Mesothelial cell of epicardium (in vitro differentiated cells): ENCODE results near the gene LGALS1. TPM values are rescaled to one million over a fixed set of nuclear protein-coding genes. Genes with fewer than 3 reads are reported as not detected.
A peak's percentile ranks its signal among the peaks of the same experiment; 100 is the strongest.

Experiments
- DNase-seq, 2 experiments: peaks; one replicate each; pipeline ENCODE4 v3.0.0; 2021; ENCODE audit warnings: low spot score in 2 of 2; ENCODE audit not compliant: unreplicated experiment in 2 of 2
- H3K27ac Mint-ChIP-seq: 2 replicates; pipeline ENCODE4 v1.8.0; 2021; ENCODE audit warnings: mixed read lengths
- H3K27me3 Mint-ChIP-seq: 2 replicates; pipeline ENCODE4 v1.8.0; 2021; ENCODE audit warnings: low read depth, mixed read lengths
- H3K36me3 Mint-ChIP-seq: 2 replicates; pipeline ENCODE4 v1.8.0; 2021; ENCODE audit warnings: mixed read lengths
- H3K4me1 Mint-ChIP-seq: 2 replicates; pipeline ENCODE4 v1.8.0; 2021; ENCODE audit warnings: mixed read lengths
- H3K4me3 Mint-ChIP-seq: 2 replicates; pipeline ENCODE4 v1.8.0; 2021; ENCODE audit warnings: mild to moderate bottlenecking, moderate library complexity, mixed read lengths
- H3K9me3 Mint-ChIP-seq: 2 replicates; pipeline ENCODE4 v1.8.0; 2021; ENCODE audit warnings: mixed read lengths
- total RNA-seq: library from RNA; stranded (reverse); gene quantifications from 3 replicates; pipeline ENCODE4 v1.2.1, GENCODE V29; 2021
- TF ChIP-seq, protein P1 (sequence below): fragments of 200-600 bp; sonication (generic); IDR thresholded peaks from one replicate; pipeline ENCODE4 v1.5.0; 2021; ENCODE audit warnings: antibody characterized with exemption; ENCODE audit not compliant: unreplicated experiment

LGALS1 gene
- total RNA-seq, 1 donor from 2014 or later, result 238 TPM

DNA sequence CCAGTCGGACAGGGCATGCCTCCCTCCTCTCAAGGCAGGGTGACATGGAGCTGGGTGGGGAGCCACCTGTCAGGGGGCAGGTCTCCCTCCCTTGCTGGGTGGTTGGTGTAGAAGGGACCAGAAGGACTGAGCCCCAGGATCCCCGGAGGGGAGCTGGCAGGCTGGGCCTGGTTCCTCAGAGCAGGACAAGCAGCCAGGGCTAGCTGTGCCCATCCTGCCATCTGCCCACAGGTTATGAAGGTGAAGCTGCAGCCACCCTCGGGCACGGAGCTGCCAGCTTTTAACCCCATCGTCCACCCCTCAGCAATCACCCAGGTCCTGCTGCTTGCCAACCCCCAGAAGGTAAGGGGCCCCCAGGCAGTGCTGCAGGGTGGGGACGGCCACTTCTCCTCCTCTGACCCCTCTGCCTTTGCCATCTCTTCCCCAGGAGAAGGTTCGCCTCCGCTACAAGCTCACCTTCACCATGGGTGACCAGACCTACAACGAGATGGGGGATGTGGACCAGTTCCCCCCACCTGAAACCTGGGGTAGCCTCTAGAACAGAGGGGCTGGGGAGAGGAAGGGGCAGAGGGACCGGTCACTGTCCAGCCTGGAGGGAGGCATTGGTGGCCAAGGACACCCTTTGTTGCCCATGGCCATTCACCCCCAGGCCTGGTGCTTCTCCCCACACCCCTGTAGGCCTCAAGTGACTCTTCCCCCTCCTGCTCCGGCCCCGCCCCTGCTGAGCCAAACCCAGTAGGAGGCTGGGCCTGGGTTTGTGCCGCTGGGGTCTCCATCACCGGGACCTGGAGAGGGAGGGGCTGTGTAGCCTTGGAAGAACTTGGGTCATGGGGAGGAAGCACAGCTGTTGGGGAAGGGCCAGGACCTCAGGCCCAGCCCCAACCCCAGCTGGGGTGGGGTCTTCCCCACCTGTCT lies 43.0 kb upstream of the LGALS1 start:
- no peak for DNase-seq
- peaks cover 23% of the 10 kb centered on the region for H3K4me1 Mint-ChIP-seq
- H3K27me3 Mint-ChIP-seq, result no peaks in the 10 kb centered on the region
- H3K27ac Mint-ChIP-seq, result peak overlapping the region; percentile 39
- no peak overlapping the region for H3K4me3 Mint-ChIP-seq
- TF ChIP-seq, protein P1, sequence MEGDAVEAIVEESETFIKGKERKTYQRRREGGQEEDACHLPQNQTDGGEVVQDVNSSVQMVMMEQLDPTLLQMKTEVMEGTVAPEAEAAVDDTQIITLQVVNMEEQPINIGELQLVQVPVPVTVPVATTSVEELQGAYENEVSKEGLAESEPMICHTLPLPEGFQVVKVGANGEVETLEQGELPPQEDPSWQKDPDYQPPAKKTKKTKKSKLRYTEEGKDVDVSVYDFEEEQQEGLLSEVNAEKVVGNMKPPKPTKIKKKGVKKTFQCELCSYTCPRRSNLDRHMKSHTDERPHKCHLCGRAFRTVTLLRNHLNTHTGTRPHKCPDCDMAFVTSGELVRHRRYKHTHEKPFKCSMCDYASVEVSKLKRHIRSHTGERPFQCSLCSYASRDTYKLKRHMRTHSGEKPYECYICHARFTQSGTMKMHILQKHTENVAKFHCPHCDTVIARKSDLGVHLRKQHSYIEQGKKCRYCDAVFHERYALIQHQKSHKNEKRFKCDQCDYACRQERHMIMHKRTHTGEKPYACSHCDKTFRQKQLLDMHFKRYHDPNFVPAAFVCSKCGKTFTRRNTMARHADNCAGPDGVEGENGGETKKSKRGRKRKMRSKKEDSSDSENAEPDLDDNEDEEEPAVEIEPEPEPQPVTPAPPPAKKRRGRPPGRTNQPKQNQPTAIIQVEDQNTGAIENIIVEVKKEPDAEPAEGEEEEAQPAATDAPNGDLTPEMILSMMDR, result no peak
- no peaks in the 10 kb centered on the region for H3K9me3 Mint-ChIP-seq
- H3K36me3 Mint-ChIP-seq, result peaks cover 6% of the 10 kb centered on the region

DNA sequence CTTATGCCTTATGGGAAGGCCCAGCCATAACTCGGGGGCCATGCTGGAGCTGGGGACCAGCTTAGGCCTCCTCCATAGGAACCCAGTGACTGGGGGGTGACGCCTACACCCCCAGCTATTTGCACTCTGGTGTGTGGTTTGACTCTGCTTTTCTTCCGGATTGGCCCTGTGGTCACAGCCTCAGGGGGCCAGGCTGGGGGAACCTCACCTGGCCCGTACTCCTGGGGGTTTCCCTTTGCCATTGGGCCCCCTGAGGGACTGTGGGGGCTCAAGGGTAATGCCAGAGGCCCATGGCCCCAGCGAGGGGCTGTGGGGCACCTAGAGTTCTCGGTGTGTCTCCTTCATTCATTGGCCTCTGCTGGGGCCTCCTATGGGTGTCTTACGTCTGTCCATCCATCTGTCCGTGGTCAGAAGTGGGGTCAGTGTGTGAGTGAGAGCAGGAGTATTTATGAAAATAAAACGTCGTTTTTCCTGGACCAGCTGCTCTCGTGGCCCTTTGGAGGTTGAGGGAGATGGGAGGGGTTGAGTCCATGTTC lies 42.3 kb upstream of the LGALS1 start:
- no peaks in the 10 kb centered on the region for H3K9me3 Mint-ChIP-seq
- no peak for DNase-seq
- peaks cover 23% of the 10 kb centered on the region for H3K4me1 Mint-ChIP-seq
- TF ChIP-seq, protein P1, result no peak
- H3K4me3 Mint-ChIP-seq, result no peak overlapping the region
- peak overlapping the region; percentile 91 for H3K27ac Mint-ChIP-seq
- peaks cover 6% of the 10 kb centered on the region for H3K36me3 Mint-ChIP-seq
- no peaks in the 10 kb centered on the region for H3K27me3 Mint-ChIP-seq

DNA sequence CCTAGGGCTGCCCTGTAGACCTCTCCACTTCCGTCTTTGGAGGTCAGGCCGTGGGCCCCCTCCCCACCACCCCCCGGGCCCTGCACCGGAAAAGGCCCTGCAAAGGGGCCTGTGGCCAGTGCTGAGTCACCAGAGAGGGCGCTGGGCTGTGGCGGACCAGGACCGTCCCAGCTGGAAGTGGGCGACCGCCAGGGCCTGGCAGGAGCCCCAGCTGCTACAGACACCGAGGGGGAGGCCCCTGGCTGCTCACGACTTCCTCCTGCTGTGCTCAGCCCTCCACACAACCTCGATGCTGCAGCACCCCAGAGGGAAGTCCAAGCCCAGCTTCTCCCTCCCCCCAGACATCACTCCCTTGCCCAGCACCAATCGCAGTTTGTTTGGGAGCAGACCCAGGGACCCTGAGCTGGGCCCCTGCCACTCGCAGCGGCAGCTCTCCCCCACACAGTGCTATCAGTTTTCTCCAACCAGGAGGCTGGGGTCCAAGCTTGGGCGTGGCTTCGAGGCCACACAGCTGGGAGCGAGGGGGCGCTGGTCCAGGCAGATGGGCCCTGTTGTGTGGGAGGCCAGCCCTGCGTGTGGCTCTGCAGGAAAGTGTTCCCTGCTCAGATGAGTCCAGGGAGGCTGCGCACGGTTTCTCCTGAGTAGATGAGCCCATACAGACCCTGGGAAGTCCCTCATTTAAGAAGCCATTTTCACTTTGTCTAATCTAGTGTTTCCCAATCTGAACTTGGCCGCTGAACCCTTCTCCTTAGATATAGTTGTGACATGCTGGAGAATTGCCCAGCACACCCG lies 41.6 kb upstream of the LGALS1 start:
- TF ChIP-seq, protein P1, result peak; percentile 7
- DNase-seq, result peak; percentile 66 to 79
- H3K27ac Mint-ChIP-seq, result peak overlapping the region; percentile 96
- peaks cover 26% of the 10 kb centered on the region for H3K4me1 Mint-ChIP-seq
- no peaks in the 10 kb centered on the region for H3K9me3 Mint-ChIP-seq
- peaks cover 6% of the 10 kb centered on the region for H3K36me3 Mint-ChIP-seq
- H3K4me3 Mint-ChIP-seq, result peak overlapping the region; percentile 43
- H3K27me3 Mint-ChIP-seq, result no peaks in the 10 kb centered on the region

DNA sequence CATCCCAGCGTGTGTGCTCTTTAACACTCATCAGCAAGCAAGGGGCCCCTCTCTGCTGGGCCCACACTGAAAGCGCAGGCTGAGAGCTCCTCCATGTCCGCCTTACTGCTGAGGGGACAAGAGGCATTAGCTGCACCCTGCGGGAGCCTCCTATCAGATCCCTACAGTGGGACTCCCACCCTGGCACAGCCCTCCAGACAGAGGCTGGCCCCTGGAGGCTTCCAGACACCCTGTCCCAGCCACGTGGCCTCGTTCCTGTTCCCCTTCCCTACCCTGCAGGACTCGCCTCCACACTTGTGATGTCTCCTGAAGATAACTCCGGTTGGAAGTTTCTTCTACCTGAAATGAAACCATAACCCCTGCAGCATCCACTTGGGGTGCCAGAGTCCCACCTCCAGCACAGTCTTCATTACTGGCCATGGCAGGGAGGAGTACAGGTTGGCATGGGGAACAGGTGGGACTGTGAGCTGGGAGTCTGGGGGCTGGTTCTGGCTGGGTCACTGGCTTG lies 41.0 kb upstream of the LGALS1 start:
- Mint-ChIP-seq H3K36me3 (peaks cover 6% of the 10 kb centered on the region), H3K4me1 (peaks cover 28% of the 10 kb centered on the region), H3K27me3 (no peaks in the 10 kb centered on the region), H3K9me3 (no peaks in the 10 kb centered on the region), H3K27ac (peak overlapping the region; percentile 96), H3K4me3 (peak overlapping the region; percentile 43)
- TF ChIP-seq, protein P1, result no peak
- no peak for DNase-seq

DNA sequence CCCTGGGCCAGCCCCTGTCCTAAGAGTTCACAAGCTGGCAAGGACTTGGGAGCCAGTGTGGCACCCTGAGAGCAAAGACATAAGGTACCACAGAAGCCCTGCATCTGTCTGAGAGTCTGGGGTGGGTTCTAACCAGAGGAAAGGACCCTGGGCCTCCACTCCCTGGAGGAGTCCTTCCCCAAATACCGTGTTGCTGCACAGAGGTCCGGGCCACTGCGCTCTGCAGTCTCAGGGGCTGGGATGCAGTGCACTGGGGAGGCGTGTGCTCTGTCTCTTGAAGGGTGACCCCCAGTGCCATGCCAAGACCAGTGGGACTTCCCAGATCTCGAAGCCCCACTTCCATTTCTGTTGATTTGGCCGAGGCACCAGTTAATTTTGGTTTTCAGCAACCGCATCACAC lies 40.3 kb upstream of the LGALS1 start:
- TF ChIP-seq, protein P1, result no peak
- Mint-ChIP-seq H3K4me3 (no peak overlapping the region), H3K9me3 (no peaks in the 10 kb centered on the region), H3K27me3 (no peaks in the 10 kb centered on the region), H3K27ac (peak overlapping the region; percentile 96), H3K36me3 (peaks cover 6% of the 10 kb centered on the region), H3K4me1 (peaks cover 28% of the 10 kb centered on the region)
- DNase-seq, result no peak
